Measurements from ENCODE around the gene NACAD.
A peak's percentile ranks its signal among the peaks of the same experiment; 100 is the strongest.

Gene NACAD, protein sequence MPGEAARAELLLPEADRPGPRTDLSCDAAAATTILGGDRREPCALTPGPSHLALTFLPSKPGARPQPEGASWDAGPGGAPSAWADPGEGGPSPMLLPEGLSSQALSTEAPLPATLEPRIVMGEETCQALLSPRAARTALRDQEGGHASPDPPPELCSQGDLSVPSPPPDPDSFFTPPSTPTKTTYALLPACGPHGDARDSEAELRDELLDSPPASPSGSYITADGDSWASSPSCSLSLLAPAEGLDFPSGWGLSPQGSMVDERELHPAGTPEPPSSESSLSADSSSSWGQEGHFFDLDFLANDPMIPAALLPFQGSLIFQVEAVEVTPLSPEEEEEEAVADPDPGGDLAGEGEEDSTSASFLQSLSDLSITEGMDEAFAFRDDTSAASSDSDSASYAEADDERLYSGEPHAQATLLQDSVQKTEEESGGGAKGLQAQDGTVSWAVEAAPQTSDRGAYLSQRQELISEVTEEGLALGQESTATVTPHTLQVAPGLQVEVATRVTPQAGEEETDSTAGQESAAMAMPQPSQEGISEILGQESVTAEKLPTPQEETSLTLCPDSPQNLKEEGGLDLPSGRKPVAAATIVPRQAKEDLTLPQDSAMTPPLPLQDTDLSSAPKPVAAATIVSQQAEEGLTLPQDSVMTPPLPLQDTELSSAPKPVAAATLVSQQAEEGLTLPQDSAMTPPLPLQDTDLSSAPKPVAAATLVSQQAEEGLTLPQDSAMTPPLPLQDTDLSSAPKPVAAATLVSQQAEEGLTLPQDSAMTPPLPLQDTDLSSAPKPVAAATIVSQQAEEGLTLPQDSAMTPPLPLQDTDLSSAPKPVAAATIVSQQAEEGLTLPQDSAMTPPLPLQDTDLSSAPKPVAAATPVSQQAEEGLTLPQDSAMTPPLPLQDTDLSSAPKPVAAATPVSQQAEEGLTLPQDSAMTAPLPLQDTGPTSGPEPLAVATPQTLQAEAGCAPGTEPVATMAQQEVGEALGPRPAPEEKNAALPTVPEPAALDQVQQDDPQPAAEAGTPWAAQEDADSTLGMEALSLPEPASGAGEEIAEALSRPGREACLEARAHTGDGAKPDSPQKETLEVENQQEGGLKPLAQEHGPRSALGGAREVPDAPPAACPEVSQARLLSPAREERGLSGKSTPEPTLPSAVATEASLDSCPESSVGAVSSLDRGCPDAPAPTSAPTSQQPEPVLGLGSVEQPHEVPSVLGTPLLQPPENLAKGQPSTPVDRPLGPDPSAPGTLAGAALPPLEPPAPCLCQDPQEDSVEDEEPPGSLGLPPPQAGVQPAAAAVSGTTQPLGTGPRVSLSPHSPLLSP (N-terminal part only)

DNA sequence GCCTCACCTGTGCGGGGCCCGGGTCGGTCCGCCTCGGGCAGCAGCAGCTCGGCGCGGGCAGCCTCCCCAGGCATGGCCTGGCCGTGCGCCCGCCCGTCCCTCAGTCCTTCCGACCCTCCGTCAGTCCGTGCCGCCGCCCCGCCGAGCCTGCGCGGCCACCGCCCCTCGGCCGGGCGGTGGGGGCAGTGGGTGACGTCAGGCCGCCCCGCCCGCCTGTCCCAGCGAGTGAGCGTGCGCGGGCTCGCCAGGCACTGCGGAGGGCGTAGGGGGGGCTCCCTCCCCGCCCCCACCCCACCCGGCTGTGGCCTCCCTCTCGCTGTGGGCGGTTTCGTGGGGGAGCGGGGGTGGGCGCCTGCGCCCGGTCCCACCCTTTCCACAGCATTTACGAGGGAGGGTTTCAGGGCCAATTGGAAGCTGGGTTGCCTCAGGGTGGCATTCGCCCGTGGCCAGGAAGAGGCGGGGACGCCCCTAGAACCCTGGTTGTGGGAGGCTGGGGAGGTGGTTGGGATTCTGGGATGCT is at the start of gene NACAD:
NACAD (minus strand) TSS at position 149 of the 520 bp plus-strand sequence; CDS start at position 74, 75 bp downstream.
- TF ChIP-seq, protein P1, sequence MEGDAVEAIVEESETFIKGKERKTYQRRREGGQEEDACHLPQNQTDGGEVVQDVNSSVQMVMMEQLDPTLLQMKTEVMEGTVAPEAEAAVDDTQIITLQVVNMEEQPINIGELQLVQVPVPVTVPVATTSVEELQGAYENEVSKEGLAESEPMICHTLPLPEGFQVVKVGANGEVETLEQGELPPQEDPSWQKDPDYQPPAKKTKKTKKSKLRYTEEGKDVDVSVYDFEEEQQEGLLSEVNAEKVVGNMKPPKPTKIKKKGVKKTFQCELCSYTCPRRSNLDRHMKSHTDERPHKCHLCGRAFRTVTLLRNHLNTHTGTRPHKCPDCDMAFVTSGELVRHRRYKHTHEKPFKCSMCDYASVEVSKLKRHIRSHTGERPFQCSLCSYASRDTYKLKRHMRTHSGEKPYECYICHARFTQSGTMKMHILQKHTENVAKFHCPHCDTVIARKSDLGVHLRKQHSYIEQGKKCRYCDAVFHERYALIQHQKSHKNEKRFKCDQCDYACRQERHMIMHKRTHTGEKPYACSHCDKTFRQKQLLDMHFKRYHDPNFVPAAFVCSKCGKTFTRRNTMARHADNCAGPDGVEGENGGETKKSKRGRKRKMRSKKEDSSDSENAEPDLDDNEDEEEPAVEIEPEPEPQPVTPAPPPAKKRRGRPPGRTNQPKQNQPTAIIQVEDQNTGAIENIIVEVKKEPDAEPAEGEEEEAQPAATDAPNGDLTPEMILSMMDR (IDR thresholded peaks at IDR 0.05; ENCODE audit: extremely low read depth, missing control alignments): no peak
- DNase-seq (ENCODE audit: low spot score): no peak

DNA sequence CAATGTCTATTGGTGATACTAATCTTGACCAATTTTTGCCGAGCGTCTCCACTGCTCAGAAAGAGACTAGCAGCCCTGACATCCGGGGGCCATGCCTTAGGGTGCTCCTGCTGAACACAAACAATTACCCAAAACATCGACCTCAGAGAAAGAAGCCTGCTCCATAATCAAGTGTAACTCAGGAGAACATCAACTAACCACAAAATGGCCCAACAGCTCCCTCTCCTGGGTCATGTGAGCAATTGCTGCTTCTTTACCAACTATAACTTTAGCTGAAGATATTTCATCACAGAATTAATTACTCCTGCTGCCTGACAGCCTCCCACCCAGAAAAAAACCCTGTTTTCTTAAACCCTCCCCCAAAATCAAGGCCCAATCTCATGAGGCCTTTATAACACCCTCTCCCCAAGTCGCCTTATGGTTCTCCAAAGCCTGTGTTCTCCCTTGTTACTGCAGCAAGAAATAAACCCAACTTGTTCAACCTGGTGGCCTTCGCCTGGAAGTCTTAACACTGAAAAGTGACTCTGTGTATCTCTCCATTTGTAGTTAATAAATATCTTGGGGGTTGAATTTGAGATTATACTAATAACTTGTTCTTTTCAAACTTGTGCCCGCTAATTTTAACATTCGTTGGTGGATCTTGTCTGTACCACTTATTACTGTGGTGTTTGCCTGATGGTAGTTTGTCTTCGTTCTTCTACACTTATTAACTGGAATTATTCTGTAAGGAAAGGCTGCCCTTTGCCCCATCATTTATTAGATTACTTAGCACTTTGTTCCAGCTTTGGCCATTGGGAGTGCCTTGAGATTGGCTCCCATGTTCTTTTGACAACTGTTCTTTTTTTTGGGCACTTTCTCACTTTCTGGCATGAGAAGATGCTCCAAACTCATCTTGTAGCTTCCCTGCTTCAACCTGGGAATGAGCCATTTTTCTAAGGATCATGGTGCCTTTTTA is 47.6 kb upstream of the NACAD start:
- DNase-seq (ENCODE audit: low spot score): peak; percentile 87
- TF ChIP-seq, protein P1 (IDR thresholded peaks at IDR 0.05; ENCODE audit: extremely low read depth, missing control alignments): peak; percentile 92

DNA sequence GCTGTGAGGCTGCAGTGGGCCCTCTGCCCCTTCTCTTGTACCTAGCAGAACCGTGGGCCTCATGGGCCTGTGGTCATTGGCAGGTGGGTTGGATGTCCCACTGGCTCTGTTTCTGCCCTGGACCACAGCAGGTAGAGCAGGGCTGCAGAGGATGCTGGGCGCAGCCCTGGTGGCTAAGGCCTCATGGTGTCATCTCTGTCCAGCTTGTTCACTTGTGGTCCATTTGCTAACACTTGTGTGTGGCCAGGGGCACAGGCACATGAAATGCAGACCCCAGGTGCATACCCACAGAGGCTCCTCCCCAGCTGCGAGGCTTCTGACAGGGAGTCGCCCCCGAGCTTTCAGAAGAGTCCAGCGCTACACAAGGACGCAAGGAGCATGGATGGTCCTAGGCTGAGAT is 45.1 kb upstream of the NACAD start:
- TF ChIP-seq, protein P1 (IDR thresholded peaks at IDR 0.05; ENCODE audit: extremely low read depth, missing control alignments): no peak

GRCh38 chr7:45133352-45133751 is 44.6 kb upstream of the NACAD start:
- TF ChIP-seq, protein P1 (IDR thresholded peaks at IDR 0.05; ENCODE audit: extremely low read depth, missing control alignments): no peak
- DNase-seq (ENCODE audit: low spot score): no peak

More for the DNA sequence above, 45.1 kb upstream of the NACAD start:
- DNase-seq (ENCODE audit: low spot score): no peak

DNA sequence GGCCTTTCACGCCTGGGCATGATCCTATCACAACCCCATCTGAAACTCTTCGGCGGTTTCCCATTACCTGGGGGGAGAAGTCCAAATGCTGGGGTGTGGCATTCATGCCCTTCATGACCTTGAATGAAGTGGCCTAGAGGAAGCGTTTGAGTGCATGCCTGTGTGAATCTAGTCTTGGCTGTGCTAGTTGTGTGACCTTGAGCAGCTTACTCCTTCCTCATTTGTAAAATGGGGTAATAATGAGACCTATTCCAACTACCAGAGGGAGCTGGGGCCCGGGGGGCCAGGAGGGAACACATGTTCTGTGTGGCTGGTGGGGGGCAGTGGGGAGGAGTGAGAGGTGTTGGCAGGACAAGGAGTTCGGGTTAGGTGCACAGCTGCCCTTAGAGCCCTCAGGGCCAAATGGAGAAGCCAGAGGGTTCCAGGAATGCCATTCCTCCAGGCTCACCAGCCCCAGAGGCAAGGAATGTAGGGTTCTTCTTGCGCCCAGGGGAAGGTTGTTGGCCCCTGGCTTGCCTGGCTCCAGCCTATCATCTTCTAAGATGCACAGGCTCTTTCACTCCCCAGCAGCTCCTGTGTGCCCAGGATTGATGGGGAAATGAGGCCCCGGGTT is 44.0 kb upstream of the NACAD start:
- TF ChIP-seq, protein P1 (IDR thresholded peaks at IDR 0.05; ENCODE audit: extremely low read depth, missing control alignments): no peak
- no peak for DNase-seq (ENCODE audit: low spot score)

- TF ChIP-seq, protein P1 (IDR thresholded peaks at IDR 0.05; ENCODE audit: extremely low read depth, missing control alignments): no peak
- DNase-seq (ENCODE audit: low spot score): no peak
Observed at GRCh38 chr7:45131891-45132290, 43.1 kb upstream of the NACAD start.

Measured in GM20000 (cell line).